Glomerular endothelial cell (primary cell): Measurements from ENCODE around the gene C14orf132. TPM values are rescaled to one million over a fixed set of nuclear protein-coding genes. Genes with fewer than 3 reads are reported as not detected.

Source experiments
- DNase-seq: peaks from one replicate; pipeline ENCODE4 v3.0.0-alpha.2; 2011; ENCODE audit warnings: low read depth, low spot score; ENCODE audit errors: extremely low read depth
- total RNA-seq: library from RNA; depleted of rRNA; stranded (reverse); fragments of >200 nt; gene quantifications from 2 replicates; pipeline ENCODE4 v1.2.3, GENCODE V29; 2015

The C14orf132 gene
- total RNA-seq, 1 donor from 2014 or later: 6.0 TPM

DNA sequence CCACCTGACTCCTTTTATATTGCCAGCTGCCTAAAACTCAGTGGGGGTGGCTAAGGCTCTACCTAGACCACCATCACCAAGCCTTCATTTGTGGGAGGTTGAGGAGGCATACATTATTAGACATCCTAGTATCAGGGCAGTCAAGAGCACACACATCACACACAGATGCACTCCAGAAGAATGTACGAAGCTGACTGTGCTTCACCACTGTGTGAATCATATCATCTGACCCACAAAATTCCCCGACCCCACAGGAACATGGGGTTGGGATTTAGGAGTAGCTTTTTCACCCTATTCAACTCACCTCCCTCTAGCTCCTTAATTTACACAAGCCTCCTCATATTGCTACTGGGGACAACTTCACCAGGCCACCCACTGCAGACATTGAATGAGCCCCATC is 100.7 kb downstream of the C14orf132 start:
- DNase-seq: no peak

DNA sequence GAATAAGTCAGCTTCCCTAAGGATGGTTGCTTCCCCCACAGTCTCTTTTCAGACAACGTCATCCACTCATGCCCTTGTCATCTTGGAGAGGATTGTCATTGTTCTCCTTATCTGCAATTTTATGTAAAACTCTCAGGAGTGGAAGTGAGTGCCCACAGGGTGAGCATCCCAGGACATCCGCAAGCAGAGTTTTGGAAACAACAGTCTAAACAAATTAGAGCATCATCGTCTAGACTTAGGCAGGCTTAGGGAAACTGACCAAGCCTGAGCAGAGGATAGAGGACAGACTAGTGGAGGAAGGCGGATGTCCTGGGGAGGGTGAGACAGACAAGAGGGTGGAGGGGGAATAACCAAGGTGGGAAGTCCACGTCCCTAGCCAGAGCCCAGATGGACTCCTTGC is 101.8 kb downstream of the C14orf132 start:
- DNase-seq: no peak

Other genes with a start within 250 kb of the C14orf132 start
- not detected in 2 replicates for gene TUNAR, start 162.5 kb upstream of the C14orf132 start, total RNA-seq
- gene BDKRB2, start 165.5 kb downstream of the C14orf132 start, total RNA-seq: 1.7 and 4.1 TPM in 2 replicates
- not detected in 2 replicates for gene BDKRB1, start 216.8 kb downstream of the C14orf132 start, total RNA-seq